PC-9 (cell line): ENCODE data around the gene FAM3D. TPM values are rescaled to one million over a fixed set of nuclear protein-coding genes. Genes with fewer than 3 reads are reported as not detected.
"Not testable (repeated sequence)": the region's sequence is repeated elsewhere in the genome, so short reads cannot be mapped to it uniquely, and the experiment has no call there.

ENCODE experiments used
- BruUV-seq: library from RNA; stranded (reverse); fragments of 400-500 nt; replicated peaks from 2 replicates; lab custom pipeline; 2021; lab: Mats Ljungman, UMichigan
- CTCF ChIA-PET: fragments of 300-600 bp; sonication (Branson Sonifier 250); formaldehyde crosslinking; loops from one replicate; lab custom pipeline; 2022; ENCODE audit warnings: antibody characterized with exemption; lab: Charles Lee
- POLR2A ChIA-PET: fragments of 300-600 bp; sonication (Branson Sonifier 250); formaldehyde crosslinking; loops from one replicate; lab custom pipeline; 2022; ENCODE audit warnings: antibody characterized with exemption; ENCODE audit not compliant: unreplicated experiment; lab: Charles Lee
- DNase-seq, 2 experiments: peaks; one replicate each; pipeline versions ENCODE4 v3.0.0 to v3.0.0-alpha.2; 2015 to 2022; ENCODE audit warnings: mixed read lengths in 1 of 2
- H2AFZ ChIP-seq: fragments of 200-600 bp; sonication (generic); 2 replicates; pipeline ENCODE4 v1.8.1; 2017; ENCODE audit warnings: antibody characterized with exemption
- H3F3A ChIP-seq: fragments of 200-600 bp; sonication (generic); 2 replicates; pipeline ENCODE4 v1.8.1; 2017; ENCODE audit warnings: antibody characterized with exemption, mild to moderate bottlenecking, low read depth; ENCODE audit not compliant: insufficient read depth
- H3K27ac ChIP-seq: fragments of 200-600 bp; sonication (generic); 2 replicates; pipeline ENCODE4 v1.6.1; 2016; ENCODE audit warnings: mixed run types
- H3K27me3 ChIP-seq: fragments of 200-600 bp; sonication (generic); 2 replicates; pipeline ENCODE4 v1.6.1; 2016; ENCODE audit warnings: low read depth, mixed run types; ENCODE audit not compliant: insufficient read depth
- H3K36me3 ChIP-seq: fragments of 200-600 bp; sonication (generic); 2 replicates; pipeline ENCODE4 v1.6.1; 2016; ENCODE audit warnings: low read depth, mixed run types
- H3K4me1 ChIP-seq: fragments of 200-600 bp; sonication (generic); replicated peaks from 2 replicates; pipeline ENCODE4 v1.6.1; 2016; ENCODE audit warnings: mixed run types; ENCODE audit not compliant: insufficient read depth
- H3K4me2 ChIP-seq: fragments of 200-600 bp; sonication (generic); 2 replicates; pipeline ENCODE4 v1.6.1; 2017; ENCODE audit warnings: mixed run types
- H3K4me3 ChIP-seq: fragments of 200-600 bp; sonication (generic); 2 replicates; pipeline ENCODE4 v1.6.1; 2016; ENCODE audit warnings: mixed run types
- H3K79me2 ChIP-seq: fragments of 200-600 bp; sonication (generic); 2 replicates; pipeline ENCODE4 v1.6.1; 2017; ENCODE audit warnings: low read depth, mixed run types
- H3K9me2 ChIP-seq: fragments of 200-600 bp; sonication (generic); 2 replicates; pipeline ENCODE4 v1.8.1; 2017; ENCODE audit warnings: mild to moderate bottlenecking; ENCODE audit not compliant: insufficient read depth
- H3K9me3 ChIP-seq: fragments of 200-600 bp; sonication (generic); 2 replicates; pipeline ENCODE4 v1.8.1; 2016; ENCODE audit warnings: low read depth; ENCODE audit not compliant: insufficient read depth
- H4K20me1 ChIP-seq: fragments of 200-600 bp; sonication (generic); 2 replicates; pipeline ENCODE4 v1.8.1; 2017; ENCODE audit not compliant: insufficient read depth
- EZH2 ChIP-seq: fragments of 200-600 bp; sonication (generic); IDR thresholded peaks from 2 replicates; pipeline ENCODE4 v1.8.0; 2017; ENCODE audit warnings: antibody characterized with exemption, low read depth
- intact Hi-C: fragments of 100-400 bp; cut with micrococcal nuclease; formaldehyde crosslinking; loops from one replicate; pipeline ENCODE4 v1.10.0; 2022; ENCODE audit not compliant: unreplicated experiment
- total RNA-seq: library from RNA; stranded (reverse); gene quantifications from 2 replicates; pipeline ENCODE4 v1.2.3, GENCODE V29; 2021
- TF ChIP-seq, protein P1 (sequence below): fragments of 200-600 bp; sonication (generic); conservative IDR thresholded peaks from 2 replicates; pipeline ENCODE4 v1.6.1; 2017; ENCODE audit warnings: mixed run types, antibody characterized with exemption, mild to moderate bottlenecking, moderate library complexity

FAM3D gene
- total RNA-seq, 1 experiment from 2014 or later: not detected

DNA sequence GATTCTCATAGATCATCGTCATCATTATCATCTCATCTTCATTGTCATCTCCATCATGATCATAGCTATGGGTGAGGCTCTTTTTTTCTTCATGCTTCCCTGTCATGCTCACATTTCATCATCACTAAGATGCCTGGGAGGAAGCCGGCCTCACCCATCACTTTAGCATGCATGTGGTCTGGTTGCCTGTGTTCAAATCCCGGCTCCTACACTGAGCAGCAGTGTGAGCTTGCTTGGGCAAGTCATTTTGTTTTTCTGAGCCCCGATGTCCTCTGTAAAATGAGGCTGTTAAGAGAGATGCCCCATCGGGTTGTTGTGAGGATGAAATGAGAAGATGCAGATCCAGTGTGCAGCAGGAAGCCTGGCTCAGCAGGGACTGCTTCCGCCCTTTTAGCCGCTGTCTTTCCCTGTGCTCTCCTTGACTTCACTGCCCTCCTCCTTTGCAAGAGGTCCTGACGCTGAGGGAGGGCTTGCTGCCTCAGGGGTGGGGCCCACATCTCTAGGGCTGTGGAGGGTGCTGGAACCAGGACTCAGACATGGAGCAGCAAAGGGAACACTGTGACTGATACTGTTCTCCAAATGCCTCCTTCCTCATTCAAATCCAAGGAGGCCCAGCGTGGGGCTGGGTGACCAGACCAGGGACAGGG is 14.4 kb upstream of the FAM3D start:
- Histone ChIP-seq H3K9me2 (no peaks in the 10 kb centered on the region), H3K79me2 (no peaks in the 10 kb centered on the region), H3K27me3 (peaks cover 42% of the 10 kb centered on the region), H3F3A (no peaks in the 10 kb centered on the region), H3K36me3 (no peaks in the 10 kb centered on the region), H2AFZ (no peak overlapping the region), H4K20me1 (no peaks in the 10 kb centered on the region), H3K4me1 (no peaks in the 10 kb centered on the region), H3K9me3 (no peaks in the 10 kb centered on the region), H3K27ac (no peak overlapping the region), H3K4me2 (no peak overlapping the region), H3K4me3 (no peak overlapping the region)
- ChIA-PET CTCF (no interaction called here), POLR2A (no interaction called here)
- BruUV-seq: no TSS peak
- TF ChIP-seq, protein P1, sequence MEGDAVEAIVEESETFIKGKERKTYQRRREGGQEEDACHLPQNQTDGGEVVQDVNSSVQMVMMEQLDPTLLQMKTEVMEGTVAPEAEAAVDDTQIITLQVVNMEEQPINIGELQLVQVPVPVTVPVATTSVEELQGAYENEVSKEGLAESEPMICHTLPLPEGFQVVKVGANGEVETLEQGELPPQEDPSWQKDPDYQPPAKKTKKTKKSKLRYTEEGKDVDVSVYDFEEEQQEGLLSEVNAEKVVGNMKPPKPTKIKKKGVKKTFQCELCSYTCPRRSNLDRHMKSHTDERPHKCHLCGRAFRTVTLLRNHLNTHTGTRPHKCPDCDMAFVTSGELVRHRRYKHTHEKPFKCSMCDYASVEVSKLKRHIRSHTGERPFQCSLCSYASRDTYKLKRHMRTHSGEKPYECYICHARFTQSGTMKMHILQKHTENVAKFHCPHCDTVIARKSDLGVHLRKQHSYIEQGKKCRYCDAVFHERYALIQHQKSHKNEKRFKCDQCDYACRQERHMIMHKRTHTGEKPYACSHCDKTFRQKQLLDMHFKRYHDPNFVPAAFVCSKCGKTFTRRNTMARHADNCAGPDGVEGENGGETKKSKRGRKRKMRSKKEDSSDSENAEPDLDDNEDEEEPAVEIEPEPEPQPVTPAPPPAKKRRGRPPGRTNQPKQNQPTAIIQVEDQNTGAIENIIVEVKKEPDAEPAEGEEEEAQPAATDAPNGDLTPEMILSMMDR: no peak
- no peak for TF ChIP-seq EZH2
- DNase-seq: no peak
- intact Hi-C loops: no loop called here

DNA sequence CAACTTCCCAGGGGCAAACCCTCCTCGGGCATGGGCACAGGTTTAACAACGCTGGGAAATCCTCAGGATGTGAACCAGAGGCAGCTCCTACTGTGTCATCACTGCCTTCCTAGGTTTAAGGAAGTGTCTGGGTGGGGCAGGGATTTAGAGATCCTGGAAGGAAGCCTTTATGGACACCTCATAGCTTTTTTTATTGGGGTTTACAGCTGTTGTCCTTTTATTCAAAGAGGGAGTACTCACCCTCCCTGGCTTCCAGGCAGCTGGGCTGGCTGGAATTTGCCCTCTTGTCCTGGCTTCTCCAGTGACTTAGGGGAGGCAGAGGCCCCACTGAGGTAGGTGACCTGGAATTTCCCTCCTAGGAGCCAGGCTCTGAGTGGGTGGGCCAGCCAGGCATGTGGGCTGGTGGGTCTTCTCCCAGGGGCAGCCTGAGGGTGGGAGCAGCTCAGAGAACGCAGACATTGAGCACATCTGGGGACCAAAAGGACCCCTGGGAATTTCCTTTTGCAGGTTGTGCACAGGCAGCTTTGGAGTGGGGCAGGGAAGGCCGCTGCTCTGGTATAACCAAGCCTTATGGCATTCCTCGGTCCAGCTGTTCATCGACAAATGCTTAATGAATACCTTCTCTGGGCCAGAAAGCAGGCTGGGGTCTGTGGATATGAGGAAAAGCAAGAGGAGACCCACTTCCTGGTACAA is 13.5 kb upstream of the FAM3D start:
- Histone ChIP-seq H3K4me1 (no peaks in the 10 kb centered on the region), H3K79me2 (no peaks in the 10 kb centered on the region), H2AFZ (no peak overlapping the region), H3K9me3 (no peaks in the 10 kb centered on the region), H3K4me2 (no peak overlapping the region), H3K36me3 (no peaks in the 10 kb centered on the region), H3F3A (no peaks in the 10 kb centered on the region), H3K27me3 (peaks cover 49% of the 10 kb centered on the region), H3K4me3 (no peak overlapping the region), H3K27ac (no peak overlapping the region), H4K20me1 (no peaks in the 10 kb centered on the region), H3K9me2 (no peaks in the 10 kb centered on the region)
- intact Hi-C loops: no loop called here
- CTCF ChIA-PET: no interaction called here
- DNase-seq: no peak
- TF ChIP-seq, protein P1: no peak
- TF ChIP-seq EZH2: no peak
- POLR2A ChIA-PET: no interaction called here
- no TSS peak for BruUV-seq

DNA sequence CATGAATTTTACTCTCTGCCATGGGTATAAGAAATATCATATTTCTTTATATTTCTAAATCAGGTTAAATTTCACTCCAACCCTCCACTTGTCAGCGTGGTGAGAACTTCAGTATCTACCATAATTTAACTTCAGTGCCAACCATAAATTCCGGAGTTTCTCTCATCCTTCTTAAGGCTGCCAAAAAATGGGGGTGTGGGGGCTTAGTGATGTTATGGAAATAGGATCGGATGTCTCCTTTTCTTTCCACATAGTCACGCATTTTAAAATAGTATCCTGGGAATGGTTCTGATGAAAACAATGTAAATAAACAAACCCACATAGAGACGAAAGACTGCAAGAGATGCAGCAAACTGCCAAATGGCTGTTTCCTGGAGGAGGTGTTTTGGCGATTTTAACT is 12.9 kb upstream of the FAM3D start:
- BruUV-seq: no TSS peak
- CTCF ChIA-PET: no interaction called here

DNA sequence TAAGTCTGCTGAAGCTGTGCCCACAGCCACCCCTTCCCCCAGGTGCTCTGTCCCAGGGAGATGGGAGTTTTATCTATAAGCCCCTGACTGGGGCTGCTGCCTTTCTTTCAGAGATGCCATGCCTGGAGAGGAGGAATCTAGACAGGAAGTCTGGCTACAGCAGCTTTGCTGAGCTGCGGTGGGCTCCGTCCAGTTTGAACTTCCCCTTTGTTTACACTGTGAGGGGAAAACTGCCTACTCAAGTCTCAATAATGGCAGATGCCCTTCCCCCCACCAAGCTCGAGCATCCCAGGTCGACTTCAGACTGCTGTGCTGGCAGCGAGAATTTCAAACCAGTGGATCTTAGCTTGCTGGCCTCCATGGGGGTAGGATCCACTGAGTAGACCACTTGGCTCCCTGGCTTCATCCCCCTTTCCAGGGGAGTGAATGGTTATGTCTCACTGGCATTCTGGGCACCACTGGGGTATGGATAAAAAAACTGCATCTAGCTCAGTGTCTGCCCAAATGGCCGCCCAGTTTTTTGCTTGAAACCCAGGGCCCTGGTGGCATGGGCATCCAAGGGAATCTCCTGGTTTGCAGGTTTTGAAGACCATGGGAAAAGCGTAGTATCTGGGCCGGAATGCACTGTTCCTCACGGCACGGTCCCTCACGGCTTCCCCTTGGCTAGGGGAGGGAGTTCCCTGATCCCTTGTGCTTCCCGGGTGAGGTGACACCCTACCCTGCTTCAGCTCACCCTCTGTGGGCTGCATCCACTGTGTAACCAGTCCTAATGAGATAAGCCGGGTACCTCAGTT is 11.8 kb upstream of the FAM3D start:
- intact Hi-C loops: not testable (repeated sequence)

More for the DNA sequence above, 12.9 kb upstream of the FAM3D start:
- POLR2A ChIA-PET: no interaction called here
- H3F3A ChIP-seq: no peaks in the 10 kb centered on the region
- intact Hi-C loops: no loop called here
- H3K4me3 ChIP-seq: no peak overlapping the region
- no peak overlapping the region for H2AFZ ChIP-seq
- H3K4me1 ChIP-seq: no peaks in the 10 kb centered on the region
- H3K4me2 ChIP-seq: no peak overlapping the region
- no peaks in the 10 kb centered on the region for H3K9me2 ChIP-seq
- H3K9me3 ChIP-seq: no peaks in the 10 kb centered on the region
- no peak for DNase-seq
- no peaks in the 10 kb centered on the region for H3K79me2 ChIP-seq
- H3K36me3 ChIP-seq: no peaks in the 10 kb centered on the region
- TF ChIP-seq, protein P1: no peak
- no peak for TF ChIP-seq EZH2
- no peaks in the 10 kb centered on the region for H4K20me1 ChIP-seq
- no peak overlapping the region for H3K27ac ChIP-seq
- peaks cover 49% of the 10 kb centered on the region for H3K27me3 ChIP-seq

More for the DNA sequence above, 11.8 kb upstream of the FAM3D start:
- CTCF ChIA-PET, H2AFZ ChIP-seq, H3K4me1 ChIP-seq, H3F3A ChIP-seq, POLR2A ChIA-PET, H3K36me3 ChIP-seq, H3K9me2 ChIP-seq, H3K27ac ChIP-seq, H3K79me2 ChIP-seq, H4K20me1 ChIP-seq, DNase-seq, H3K9me3 ChIP-seq, H3K4me2 ChIP-seq, BruUV-seq, H3K4me3 ChIP-seq: not testable (repeated sequence)
- H3K27me3 ChIP-seq: peaks cover 49% of the 10 kb centered on the region
